GM18517 (cell line): ENCODE results near the gene SHKBP1.
"Not testable (repeated sequence)": the region's sequence is repeated elsewhere in the genome, so short reads cannot be mapped to it uniquely, and the experiment has no call there.

Experiments
- ATAC-seq: cut with Tn5 transposase; IDR thresholded peaks from one replicate; pipeline ENCODE4 v1.9.1; 2021; ENCODE audit warnings: mild to moderate bottlenecking, moderate library complexity; ENCODE audit not compliant: unreplicated experiment

SHKBP1 gene

GRCh38 chr19:40576585-40577451, at the start of gene SHKBP1:
Gene SHKBP1 (plus strand): TSS chr19:40576873. CDS start chr19:40576900, 27 bp downstream.
- ATAC-seq, result peak; percentile 90

GRCh38 chr19:40528078-40528477, 48.6 kb upstream of the SHKBP1 start:
- no peak for ATAC-seq

- no peak for ATAC-seq
Measured at GRCh38 chr19:40528533-40529092, 48.1 kb upstream of the SHKBP1 start.

GRCh38 chr19:40529093-40529954, 47.3 kb upstream of the SHKBP1 start:
- ATAC-seq, result no peak

GRCh38 chr19:40530091-40530901, 46.4 kb upstream of the SHKBP1 start:
- no peak for ATAC-seq

- no peak for ATAC-seq
Measured at GRCh38 chr19:40533508-40533907, 43.2 kb upstream of the SHKBP1 start.

- ATAC-seq, result no peak
Measured at GRCh38 chr19:40534148-40534547, 42.5 kb upstream of the SHKBP1 start.

- ATAC-seq, result no peak
Measured at GRCh38 chr19:40539070-40539469, 37.6 kb upstream of the SHKBP1 start.

GRCh38 chr19:40542202-40542859, 34.3 kb upstream of the SHKBP1 start:
- no peak for ATAC-seq

GRCh38 chr19:40543029-40543597, 33.6 kb upstream of the SHKBP1 start:
- no peak for ATAC-seq

- ATAC-seq, result not testable (repeated sequence)
Measured at GRCh38 chr19:40546153-40546841, 30.4 kb upstream of the SHKBP1 start.

GRCh38 chr19:40547190-40547589, 29.5 kb upstream of the SHKBP1 start:
- ATAC-seq, result not testable (repeated sequence)

GRCh38 chr19:40547836-40548235, 28.8 kb upstream of the SHKBP1 start:
- no peak for ATAC-seq

- no peak for ATAC-seq
Measured at GRCh38 chr19:40549007-40549708, 27.5 kb upstream of the SHKBP1 start.

- no peak for ATAC-seq
Measured at GRCh38 chr19:40550951-40551350, 25.7 kb upstream of the SHKBP1 start.

- ATAC-seq, result no peak
Measured at GRCh38 chr19:40552848-40553247, 23.8 kb upstream of the SHKBP1 start.

GRCh38 chr19:40553885-40554857, 22.5 kb upstream of the SHKBP1 start:
- no peak for ATAC-seq
